Astrocyte (in vitro differentiated cells and primary cell): ENCODE data around the gene DRC7.

ENCODE experiments used
- EZH2 ChIP-seq: IDR thresholded peaks from 2 replicates; pipeline ENCODE4 v1.6.1; 2012; ENCODE audit warnings: mild to moderate bottlenecking, low read length, inconsistent platforms; ENCODE audit not compliant: insufficient read depth
- TF ChIP-seq, protein P1 (sequence below): IDR thresholded peaks from 2 replicates; pipeline ENCODE4 v1.5.1; 2011; ENCODE audit warnings: low read depth, mild to moderate bottlenecking, inconsistent platforms, low read length, moderate library complexity; ENCODE audit not compliant: insufficient read depth

DNA sequence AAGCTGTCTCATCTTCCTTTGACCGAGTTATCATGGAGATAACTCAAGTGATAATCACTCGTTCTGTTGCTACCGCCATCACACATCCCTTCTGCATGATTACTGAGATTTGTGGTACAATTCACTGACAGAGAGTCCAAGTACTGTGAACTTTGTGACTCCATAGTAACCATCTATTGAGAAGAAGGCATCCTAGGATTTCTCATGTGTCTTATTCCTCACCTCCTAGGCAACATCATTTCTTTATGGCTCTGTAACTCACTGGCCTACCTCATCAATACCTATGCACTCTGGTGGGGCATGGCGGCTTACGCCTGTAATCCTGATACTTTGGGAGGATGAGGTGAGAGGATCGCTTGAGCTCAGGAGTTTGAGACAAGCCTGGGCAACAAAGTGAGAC lies 19.4 kb downstream of the DRC7 start:
- TF ChIP-seq, protein P1, sequence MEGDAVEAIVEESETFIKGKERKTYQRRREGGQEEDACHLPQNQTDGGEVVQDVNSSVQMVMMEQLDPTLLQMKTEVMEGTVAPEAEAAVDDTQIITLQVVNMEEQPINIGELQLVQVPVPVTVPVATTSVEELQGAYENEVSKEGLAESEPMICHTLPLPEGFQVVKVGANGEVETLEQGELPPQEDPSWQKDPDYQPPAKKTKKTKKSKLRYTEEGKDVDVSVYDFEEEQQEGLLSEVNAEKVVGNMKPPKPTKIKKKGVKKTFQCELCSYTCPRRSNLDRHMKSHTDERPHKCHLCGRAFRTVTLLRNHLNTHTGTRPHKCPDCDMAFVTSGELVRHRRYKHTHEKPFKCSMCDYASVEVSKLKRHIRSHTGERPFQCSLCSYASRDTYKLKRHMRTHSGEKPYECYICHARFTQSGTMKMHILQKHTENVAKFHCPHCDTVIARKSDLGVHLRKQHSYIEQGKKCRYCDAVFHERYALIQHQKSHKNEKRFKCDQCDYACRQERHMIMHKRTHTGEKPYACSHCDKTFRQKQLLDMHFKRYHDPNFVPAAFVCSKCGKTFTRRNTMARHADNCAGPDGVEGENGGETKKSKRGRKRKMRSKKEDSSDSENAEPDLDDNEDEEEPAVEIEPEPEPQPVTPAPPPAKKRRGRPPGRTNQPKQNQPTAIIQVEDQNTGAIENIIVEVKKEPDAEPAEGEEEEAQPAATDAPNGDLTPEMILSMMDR: no peak
- TF ChIP-seq EZH2: no peak
